ENCODE data around the gene GPR39. TPM values are rescaled to one million over a fixed set of nuclear protein-coding genes. Genes with fewer than 3 reads are reported as not detected.

Gene GPR39
- total and polyA plus RNA-seq, 12 donors = 0.04 TPM; not detected in 11

DNA sequence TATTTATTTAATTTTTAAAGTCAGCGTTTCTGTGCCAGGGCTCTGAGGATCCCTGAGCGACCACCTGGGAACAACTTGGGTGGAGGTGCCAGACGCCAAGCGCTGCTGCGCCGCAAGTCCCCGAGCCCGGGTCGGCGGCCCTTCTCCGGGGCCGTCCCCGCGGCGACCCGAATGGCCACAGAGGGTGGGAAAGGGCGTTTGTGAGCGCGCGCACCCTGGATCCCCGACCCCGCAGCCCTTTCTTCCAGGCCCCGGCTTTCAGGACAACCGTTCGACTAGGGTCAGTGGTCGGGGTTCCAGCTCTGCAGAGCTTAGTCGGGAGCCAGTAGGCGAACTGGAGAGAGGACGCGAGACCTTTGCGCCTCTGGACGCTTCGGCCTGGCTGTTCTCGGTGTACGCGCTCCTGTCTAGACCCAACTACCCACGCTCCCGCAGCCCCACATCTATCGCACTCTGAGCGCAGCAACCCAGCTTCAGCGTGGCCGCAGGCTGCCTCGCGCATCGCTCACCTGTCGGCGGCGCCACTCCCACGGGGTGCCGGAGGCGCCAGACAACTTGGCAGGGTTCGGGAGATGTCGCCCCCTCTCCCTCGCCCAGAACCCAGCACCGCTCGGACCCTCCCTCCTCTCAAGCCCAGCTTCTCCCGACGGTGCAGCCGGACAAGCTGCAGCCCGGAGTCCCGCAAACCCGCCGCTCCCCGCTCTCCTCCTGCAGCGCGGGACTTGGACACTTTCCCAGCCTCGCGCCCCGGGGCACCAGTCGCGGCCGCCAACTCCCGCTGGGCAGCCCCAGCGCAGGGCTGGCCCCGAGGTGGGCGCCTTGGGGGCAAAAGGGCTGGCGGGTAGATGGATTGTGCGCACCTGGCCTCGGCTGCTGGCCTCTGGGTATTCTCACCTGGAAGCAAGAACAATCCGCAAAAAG, 252.6 kb downstream of the GPR39 start:
- no peaks in the 10 kb centered on the region for H3K36me3 ChIP-seq
- peaks cover 7 to 72% (median 63%) of the 10 kb centered on the region in 7 donors for H3K27me3 ChIP-seq
- H3K4me3 ChIP-seq = peak overlapping the region; percentile 40 to 63 (median 51)
- ATAC-seq (peak in 2 of 8 donors; percentile 36 to 51), DNase-seq (no peak)
- intact Hi-C loops (cut with DNase I) = loop anchor here in 1 of 10 donors (10.0 kb wide), 1 partner anchor 506 kb away; no protein-coding TSS in a partner anchor
- H3K4me1 ChIP-seq = peaks cover 9 to 37% (median 24%) of the 10 kb centered on the region in 9 donors
- TF ChIP-seq, protein P1, sequence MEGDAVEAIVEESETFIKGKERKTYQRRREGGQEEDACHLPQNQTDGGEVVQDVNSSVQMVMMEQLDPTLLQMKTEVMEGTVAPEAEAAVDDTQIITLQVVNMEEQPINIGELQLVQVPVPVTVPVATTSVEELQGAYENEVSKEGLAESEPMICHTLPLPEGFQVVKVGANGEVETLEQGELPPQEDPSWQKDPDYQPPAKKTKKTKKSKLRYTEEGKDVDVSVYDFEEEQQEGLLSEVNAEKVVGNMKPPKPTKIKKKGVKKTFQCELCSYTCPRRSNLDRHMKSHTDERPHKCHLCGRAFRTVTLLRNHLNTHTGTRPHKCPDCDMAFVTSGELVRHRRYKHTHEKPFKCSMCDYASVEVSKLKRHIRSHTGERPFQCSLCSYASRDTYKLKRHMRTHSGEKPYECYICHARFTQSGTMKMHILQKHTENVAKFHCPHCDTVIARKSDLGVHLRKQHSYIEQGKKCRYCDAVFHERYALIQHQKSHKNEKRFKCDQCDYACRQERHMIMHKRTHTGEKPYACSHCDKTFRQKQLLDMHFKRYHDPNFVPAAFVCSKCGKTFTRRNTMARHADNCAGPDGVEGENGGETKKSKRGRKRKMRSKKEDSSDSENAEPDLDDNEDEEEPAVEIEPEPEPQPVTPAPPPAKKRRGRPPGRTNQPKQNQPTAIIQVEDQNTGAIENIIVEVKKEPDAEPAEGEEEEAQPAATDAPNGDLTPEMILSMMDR (IDR thresholded peaks at IDR 0.05) = no peak
- WGBS, 2 donors = 1% methylated on average over 80 of the region's 80 CpGs
- no peaks in the 10 kb centered on the region for H3K9me3 ChIP-seq
- no peak overlapping the region for H3K27ac ChIP-seq

DNA sequence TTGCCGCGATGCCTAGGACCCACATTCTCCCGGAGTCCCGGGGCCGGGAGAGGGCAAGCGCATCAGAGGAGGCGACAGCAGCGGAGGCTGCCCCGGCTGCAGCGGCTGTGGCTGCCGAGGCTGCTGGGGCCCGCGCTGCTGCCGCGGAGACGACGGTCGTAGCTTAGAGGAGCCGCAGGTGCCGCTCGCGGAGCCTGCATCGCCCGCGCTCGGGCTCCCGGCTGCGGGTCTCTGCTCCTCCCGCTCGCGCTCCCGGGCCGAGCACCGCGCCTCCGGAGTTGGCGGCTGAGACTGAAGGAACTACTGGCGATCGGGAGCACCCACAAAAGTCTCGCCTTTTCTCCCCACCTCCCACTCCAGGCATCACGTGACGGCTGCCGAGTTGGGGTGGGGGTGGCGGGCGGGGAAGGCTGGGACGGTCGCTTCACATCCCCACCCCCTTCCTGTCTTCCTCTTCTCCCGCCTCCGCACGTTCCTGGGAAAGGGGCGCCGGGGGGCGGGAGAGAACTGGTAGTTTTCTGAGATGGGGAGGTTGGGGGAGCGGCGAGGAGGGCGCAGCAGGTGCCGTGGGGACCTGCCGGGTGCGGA, 253.4 kb downstream of the GPR39 start, which contains the start of gene LYPD1:
TSS of gene LYPD1 (minus strand) at position 298 of the 588 bp plus-strand sequence. CDS start at position 25, 273 bp downstream.
- peaks cover 7 to 76% (median 61%) of the 10 kb centered on the region in 7 donors for H3K27me3 ChIP-seq
- 1% methylated on average over 57 to 59 of the region's 59 CpGs for WGBS, 2 donors
- H3K27ac ChIP-seq = no peak within 1 kb of the TSS
- no peaks in the 10 kb centered on the region for H3K9me3 ChIP-seq
- H3K4me3 ChIP-seq = peak within 1 kb of the TSS; percentile 40 to 63 (median 51)
- peaks cover 9 to 37% (median 24%) of the 10 kb centered on the region in 9 donors for H3K4me1 ChIP-seq
- DNase-seq (no peak), ATAC-seq (peak; percentile 24 to 70 (median 42))
- intact Hi-C loops (cut with DNase I) = loop anchor here in 1 of 10 donors (10.0 kb wide), 1 partner anchor 505 kb away; no protein-coding TSS in a partner anchor
- no peaks in the 10 kb centered on the region for H3K36me3 ChIP-seq
- TF ChIP-seq, protein P1 (IDR thresholded peaks at IDR 0.05) = no peak

DNA sequence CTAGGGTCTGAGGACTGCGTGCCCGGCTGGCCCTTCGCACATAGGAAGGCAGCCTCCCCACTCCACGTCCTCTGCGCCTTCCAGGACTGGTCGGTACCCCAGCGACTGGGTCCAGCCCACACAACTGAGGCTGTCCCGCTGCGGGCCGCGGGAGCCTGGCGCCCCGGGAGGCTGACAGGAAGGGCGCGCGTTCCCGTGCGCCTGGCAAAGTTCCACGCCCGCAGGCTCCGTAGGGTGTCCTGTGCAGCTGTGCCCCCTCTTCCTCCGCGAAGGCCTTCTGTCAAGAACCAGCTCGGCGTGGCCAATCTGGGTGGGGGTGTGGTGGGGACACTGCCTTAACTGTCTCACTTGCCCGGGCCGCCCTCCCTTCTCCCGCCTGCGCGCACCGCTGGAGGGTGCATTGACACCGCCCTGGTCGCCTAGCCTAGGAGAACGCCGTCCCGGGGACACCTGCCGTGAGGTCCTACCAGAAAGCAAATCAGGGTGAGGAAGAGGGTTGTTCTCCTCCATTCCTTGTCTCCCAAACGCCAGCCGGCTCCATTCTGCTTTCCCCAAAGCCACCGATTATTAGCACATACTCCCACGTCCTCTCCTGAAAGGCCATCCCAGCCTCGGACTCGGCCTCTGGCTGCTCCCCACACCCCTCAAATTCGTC, 254.0 kb downstream of the GPR39 start:
- ATAC-seq = peak; percentile 13 to 83 (median 71)
- DNase-seq = peak in 1 of 2 donors; percentile 15
- 0 to 1% methylated on average over 44 of the region's 44 CpGs for WGBS, 2 donors
- peaks cover 7 to 77% (median 55%) of the 10 kb centered on the region in 7 donors for H3K27me3 ChIP-seq
- intact Hi-C loops (cut with DNase I) = no loop called here
- H3K4me3 ChIP-seq = peak overlapping the region; percentile 40 to 63 (median 51)
- no peaks in the 10 kb centered on the region for H3K9me3 ChIP-seq
- TF ChIP-seq, protein P1 (IDR thresholded peaks at IDR 0.05) = peak in 1 of 9 donors; percentile 20
- H3K27ac ChIP-seq = no peak overlapping the region
- H3K4me1 ChIP-seq = peaks cover 9 to 37% (median 24%) of the 10 kb centered on the region in 9 donors
- H3K36me3 ChIP-seq = no peaks in the 10 kb centered on the region

Measured in heart right ventricle (tissue), 16 donors.